ENCODE measurements around the gene IRS2. TPM values are rescaled to one million over a fixed set of nuclear protein-coding genes. Genes with fewer than 3 reads are reported as not detected.

The IRS2 gene
- total RNA-seq, 2 donors from 2014 or later, result 2.3 to 2.7 TPM

DNA sequence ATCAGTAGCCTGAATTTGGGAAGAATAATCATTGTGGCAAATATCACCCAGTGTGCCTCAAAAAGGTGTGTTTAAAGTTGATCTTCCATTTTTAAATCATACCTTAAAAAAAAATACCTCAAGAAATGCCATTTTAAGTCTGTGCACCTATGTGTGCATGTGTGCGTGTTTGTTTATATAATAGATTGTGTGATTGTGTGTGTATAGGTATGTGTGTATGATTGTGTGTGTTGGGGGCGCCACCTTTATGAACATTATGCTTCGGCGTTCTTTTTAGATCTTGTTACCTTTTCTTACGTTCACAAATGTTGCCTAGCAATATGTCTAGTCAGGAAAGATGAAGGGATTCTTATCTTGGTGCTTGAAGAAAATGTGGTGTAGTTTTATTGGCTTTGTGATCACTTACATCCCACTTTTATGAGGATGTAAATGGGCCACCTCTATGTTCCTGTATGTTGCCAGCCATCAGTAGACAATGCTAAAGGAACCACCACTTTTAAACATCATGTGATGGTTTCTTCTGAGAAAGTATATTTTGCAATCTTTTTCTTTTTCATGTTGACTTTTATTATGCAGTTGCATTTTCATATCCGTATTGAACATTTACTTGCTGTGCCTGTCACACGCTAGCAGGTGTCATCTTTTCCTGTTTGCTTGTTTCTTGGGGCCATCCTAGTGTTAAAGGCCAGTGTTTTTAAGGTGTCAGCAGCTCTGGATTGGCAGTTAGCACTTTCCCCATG lies 2.2 kb upstream of the IRS2 start:
- no peaks in the 10 kb centered on the region for H3K36me3 Mint-ChIP-seq (ENCODE audit: low read depth)
- ATAC-seq (replicated peaks), result no peak
- H3K4me3 Mint-ChIP-seq, result peak overlapping the region; percentile 43
- peaks cover 6% of the 10 kb centered on the region for H3K27me3 Mint-ChIP-seq
- peaks cover 16% of the 10 kb centered on the region for H3K4me1 Mint-ChIP-seq
- no peaks in the 10 kb centered on the region for H3K9me3 Mint-ChIP-seq
- H3K27ac Mint-ChIP-seq, result peak overlapping the region; percentile 8

DNA sequence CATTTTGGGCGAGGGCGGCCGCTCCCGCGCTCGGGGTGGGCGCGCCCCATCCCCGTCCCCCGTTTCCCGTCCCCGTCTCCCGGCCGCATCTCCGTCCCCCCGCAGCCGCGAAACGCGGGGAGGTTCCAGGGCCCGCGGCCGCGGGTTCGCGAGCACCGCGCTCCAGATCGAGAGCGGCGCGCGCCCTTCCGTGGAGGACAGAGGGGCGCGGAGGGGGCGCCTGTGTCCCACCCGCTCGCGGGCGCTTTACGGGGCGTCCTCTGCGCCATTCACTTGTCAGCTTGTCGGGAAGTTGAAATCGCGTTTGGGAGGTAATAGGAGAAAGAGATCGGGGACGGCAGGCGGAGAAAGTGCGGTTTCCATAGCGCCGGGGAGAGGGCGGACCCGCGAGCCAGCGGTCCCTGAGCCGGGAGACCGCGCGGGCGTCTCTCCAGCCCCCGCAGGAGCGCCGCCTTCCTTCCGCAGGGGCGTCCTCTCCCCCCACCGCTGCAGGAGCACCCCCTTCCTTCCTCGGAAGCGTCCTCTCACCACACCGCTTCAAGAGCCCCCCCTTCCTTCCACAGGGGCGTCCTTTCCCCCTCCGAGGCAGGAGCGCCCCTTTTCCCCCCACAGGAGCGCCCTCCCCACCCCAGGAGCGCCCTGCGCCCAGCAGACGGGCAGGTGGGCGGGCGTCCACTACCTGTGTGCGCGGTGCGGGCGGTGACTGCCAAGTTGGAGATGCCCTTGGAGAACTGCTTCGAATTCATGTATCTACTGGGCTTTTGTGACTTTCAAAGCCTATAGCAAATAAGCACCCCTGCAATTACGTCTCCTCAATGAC lies 962 bp upstream of the IRS2 start:
- Mint-ChIP-seq H3K27me3 (peaks cover 3% of the 10 kb centered on the region), H3K27ac (no peak overlapping the region), H3K36me3 (ENCODE audit: low read depth) (no peaks in the 10 kb centered on the region), H3K9me3 (no peaks in the 10 kb centered on the region), H3K4me3 (peak overlapping the region; percentile 42), H3K4me1 (peaks cover 16% of the 10 kb centered on the region)
- ATAC-seq (replicated peaks), result no peak

DNA sequence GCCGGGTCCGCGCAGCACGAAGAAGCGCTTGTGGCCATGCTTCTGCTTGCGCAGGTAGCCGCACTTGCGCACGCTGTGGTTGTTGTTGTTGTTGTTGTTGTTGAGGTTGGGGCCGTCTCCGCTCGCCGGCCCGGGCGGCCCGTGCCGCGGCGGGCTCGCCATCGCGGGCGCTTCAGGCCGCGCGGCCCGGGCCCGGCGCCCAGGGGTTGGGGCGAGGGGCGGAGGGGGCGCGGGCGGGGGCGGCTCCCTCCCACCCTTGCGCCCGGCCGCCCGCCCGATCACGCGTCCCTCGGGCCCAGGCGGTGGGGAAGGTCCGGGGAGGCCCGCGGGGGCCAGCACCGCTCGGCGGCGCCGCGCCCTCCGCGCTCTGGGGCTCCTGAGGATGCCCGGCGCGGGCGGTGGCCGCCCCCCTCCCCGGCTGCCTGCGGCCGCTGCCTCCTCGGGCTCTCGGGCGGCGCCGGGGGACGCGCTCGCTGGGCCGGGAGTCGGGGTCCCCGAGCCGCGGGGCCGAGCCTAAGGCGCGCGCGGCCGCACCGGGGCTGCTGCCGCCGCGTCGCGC lies 412 bp downstream of the IRS2 start:
- peaks cover 11% of the 10 kb centered on the region for H3K4me1 Mint-ChIP-seq
- peak overlapping the region; percentile 55 for H3K4me3 Mint-ChIP-seq
- no peaks in the 10 kb centered on the region for H3K27me3 Mint-ChIP-seq
- no peaks in the 10 kb centered on the region for H3K36me3 Mint-ChIP-seq (ENCODE audit: low read depth)
- no peaks in the 10 kb centered on the region for H3K9me3 Mint-ChIP-seq
- peak overlapping the region; percentile 46 for H3K27ac Mint-ChIP-seq
- peak; percentile 23 for ATAC-seq (replicated peaks)

DNA sequence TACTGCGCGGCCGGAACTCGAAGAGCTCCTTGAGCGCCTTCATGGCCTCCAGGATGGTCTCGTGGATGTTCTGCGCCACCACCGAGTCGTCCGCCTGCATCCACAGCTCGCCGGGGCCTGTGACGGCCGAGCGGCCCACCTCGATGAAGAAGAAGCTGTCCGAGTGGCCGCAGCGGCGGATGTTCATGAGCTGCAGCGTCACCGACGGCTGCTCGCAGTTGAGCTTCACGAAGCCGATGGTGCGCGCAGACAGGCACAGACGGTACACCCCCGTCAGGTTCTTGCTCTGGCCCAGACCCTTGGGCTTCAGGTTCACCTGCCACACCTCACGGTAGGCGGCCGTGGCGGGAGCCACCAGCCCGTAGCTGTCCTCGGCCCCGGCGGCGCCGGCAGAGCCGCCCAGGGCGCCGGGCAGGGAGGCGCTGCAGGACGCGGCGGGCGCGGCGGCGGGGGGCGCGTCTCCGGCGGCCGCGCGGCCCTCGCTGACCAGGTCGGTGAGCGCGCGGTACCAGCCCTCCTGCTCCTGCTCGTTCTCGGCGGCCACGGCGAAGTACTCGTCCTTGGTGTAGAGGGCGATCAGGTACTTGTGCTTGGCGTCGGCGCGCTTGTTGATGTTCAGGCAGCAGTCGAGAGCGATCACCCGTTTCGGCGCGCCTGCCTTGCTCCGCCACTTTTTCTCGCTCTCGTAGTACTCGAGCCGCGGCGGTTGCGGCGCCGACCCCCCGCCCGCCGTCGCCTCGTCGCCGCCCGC lies 1.1 kb downstream of the IRS2 start:
- Mint-ChIP-seq H3K27me3 (no peaks in the 10 kb centered on the region), H3K4me1 (peaks cover 12% of the 10 kb centered on the region), H3K27ac (no peak overlapping the region), H3K36me3 (ENCODE audit: low read depth) (no peaks in the 10 kb centered on the region), H3K9me3 (no peaks in the 10 kb centered on the region), H3K4me3 (peak overlapping the region; percentile 55)
- ATAC-seq (replicated peaks), result no peak

DNA sequence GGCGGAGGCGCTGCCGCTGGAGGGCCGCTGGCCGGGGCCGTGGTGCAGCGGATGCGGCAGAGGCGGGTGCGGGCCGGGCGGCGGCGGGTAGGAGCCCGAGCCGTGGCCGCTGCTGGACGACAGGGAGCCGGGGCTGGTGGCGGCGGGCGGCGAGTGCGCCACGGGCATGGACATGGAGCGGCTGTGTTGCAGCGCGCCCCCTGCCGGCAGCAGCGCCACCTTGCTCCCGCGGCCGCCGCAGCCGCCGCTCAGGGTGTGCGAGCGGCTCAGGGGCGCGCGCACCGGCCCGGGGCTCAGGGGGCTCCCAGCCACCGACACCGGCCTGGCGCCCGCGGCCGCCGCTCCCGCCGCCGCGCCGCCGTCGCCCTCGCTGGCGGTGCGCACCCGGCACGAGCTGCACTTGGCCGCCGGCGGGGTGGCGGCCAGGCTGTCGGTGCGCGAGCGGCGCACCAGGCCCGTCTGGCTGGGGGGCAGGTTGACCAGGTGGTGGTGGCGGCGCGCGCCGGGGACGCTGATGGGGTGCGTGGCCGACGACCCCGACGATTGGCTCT lies 1.7 kb downstream of the IRS2 start:
- Mint-ChIP-seq H3K9me3 (no peaks in the 10 kb centered on the region), H3K36me3 (ENCODE audit: low read depth) (no peaks in the 10 kb centered on the region), H3K4me3 (peak overlapping the region; percentile 55), H3K4me1 (peaks cover 18% of the 10 kb centered on the region), H3K27me3 (no peaks in the 10 kb centered on the region), H3K27ac (no peak overlapping the region)
- peak; percentile 37 for ATAC-seq (replicated peaks)

DNA sequence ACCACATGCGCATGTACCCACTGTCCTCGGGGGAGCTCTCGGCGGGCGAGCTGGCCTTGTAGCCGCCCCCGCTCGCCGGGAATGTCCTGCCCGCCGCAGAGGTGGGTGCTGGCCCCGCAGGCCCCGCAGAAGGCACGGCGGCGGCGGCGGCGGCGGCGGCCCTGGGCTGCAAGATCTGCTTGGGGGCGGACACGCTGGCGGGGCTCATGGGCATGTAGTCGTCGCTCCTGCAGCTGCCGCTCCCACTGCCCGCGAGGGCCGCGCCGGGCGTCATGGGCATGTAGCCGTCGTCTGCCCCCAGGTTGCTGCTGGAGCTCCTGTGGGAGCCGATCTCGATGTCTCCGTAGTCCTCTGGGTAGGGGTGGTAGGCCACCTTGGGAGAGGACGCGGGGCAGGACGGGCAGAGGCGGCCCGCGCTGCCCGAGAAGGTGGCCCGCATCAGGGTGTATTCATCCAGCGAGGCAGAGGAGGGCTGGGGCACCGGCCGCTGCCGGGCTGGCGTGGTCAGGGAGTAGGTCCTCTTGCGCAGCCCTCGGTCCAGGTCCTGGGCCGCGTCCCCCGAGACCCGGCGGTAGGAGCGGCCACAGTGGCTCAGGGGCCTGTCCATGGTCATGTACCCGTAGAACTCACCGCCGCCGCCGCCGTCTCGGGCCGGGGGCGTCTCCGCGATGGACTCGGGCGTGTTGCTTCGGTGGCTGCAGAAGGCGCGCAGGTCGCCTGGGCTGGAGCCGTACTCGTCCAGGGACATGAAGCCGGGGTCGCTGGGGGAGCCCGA lies 2.4 kb downstream of the IRS2 start:
- H3K36me3 Mint-ChIP-seq (ENCODE audit: low read depth), result no peaks in the 10 kb centered on the region
- H3K9me3 Mint-ChIP-seq, result no peaks in the 10 kb centered on the region
- no peaks in the 10 kb centered on the region for H3K27me3 Mint-ChIP-seq
- no peak for ATAC-seq (replicated peaks)
- no peak overlapping the region for H3K27ac Mint-ChIP-seq
- peaks cover 22% of the 10 kb centered on the region for H3K4me1 Mint-ChIP-seq
- no peak overlapping the region for H3K4me3 Mint-ChIP-seq

- Mint-ChIP-seq H3K4me1 (peaks cover 21% of the 10 kb centered on the region), H3K27ac (no peak overlapping the region), H3K9me3 (no peaks in the 10 kb centered on the region), H3K4me3 (no peak overlapping the region), H3K36me3 (ENCODE audit: low read depth) (no peaks in the 10 kb centered on the region), H3K27me3 (no peaks in the 10 kb centered on the region)
- ATAC-seq (replicated peaks), result no peak
Measured at GRCh38 chr13:109783447-109783814, 3.0 kb downstream of the IRS2 start.

DNA sequence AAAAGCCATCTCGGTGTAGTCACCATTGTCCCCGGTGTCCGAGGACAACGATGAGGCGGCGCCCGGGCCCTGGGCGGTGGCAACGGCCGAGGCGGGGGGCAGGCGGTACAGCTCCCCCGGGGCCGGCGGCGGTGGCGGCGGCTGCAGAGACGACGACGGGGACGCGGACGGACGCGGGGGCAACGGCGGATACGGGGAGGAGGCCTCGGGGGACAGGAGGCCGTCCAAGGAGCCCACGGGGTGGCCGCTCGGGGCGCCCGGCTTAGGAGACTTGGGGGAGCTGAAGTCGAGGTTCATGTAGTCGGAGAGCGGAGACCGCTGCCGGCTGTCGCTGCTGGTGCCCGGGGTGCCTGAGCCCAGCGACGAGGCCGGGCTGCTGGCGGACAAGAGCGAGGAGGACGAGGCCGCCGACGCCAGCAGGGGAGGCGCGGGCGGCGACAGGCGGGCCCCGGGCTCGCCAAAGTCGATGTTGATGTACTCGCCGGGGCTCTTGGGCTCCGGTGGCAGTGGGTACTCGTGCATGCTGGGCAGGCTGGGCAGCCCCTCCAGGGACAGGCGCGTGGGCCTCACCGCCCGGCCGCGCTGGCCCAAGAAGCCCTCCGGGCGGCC lies 3.5 kb downstream of the IRS2 start:
- no peak overlapping the region for H3K4me3 Mint-ChIP-seq
- no peaks in the 10 kb centered on the region for H3K36me3 Mint-ChIP-seq (ENCODE audit: low read depth)
- no peaks in the 10 kb centered on the region for H3K27me3 Mint-ChIP-seq
- no peak for ATAC-seq (replicated peaks)
- peaks cover 24% of the 10 kb centered on the region for H3K4me1 Mint-ChIP-seq
- H3K27ac Mint-ChIP-seq, result no peak overlapping the region
- no peaks in the 10 kb centered on the region for H3K9me3 Mint-ChIP-seq

- no peaks in the 10 kb centered on the region for H3K36me3 Mint-ChIP-seq (ENCODE audit: low read depth)
- no peaks in the 10 kb centered on the region for H3K27me3 Mint-ChIP-seq
- no peak overlapping the region for H3K27ac Mint-ChIP-seq
- ATAC-seq (replicated peaks), result no peak
- peaks cover 26% of the 10 kb centered on the region for H3K4me1 Mint-ChIP-seq
- no peak overlapping the region for H3K4me3 Mint-ChIP-seq
- no peaks in the 10 kb centered on the region for H3K9me3 Mint-ChIP-seq
Measured at GRCh38 chr13:109782066-109782822, 4.1 kb downstream of the IRS2 start.

DNA sequence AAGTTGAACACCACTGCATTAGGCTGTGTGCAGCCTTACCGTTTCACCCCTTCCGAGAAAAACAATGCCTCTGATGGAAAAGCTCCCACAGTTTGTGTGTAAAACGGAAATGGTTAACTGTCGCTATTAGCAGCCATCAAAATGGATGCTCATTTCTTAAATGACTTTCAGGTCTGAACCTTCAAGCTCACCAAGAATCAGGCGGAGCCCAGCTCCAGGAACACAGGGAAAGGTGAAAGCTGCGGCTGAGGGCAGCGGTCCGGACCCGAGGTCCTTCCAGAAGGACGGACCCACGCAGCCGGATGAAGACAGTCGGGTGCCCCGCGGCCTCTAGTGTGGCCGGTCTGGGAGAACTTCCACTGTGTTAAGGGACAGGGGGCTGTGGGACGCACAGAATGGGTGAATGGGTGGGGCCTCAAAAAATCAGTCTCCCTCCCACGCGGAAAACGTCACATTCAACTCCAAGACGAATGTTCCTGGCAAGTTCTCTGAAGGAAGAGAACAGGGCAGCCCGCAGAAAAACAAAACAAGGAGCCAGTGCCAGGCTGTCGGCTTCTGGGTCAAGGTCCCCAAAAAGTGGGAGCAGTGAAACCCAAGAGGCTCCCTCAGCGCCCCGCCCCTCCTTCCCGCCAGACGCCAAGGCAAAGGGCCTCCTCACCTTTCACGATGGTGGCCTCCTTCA lies 4.9 kb downstream of the IRS2 start:
- no peaks in the 10 kb centered on the region for H3K9me3 Mint-ChIP-seq
- no peak for ATAC-seq (replicated peaks)
- H3K27me3 Mint-ChIP-seq, result no peaks in the 10 kb centered on the region
- no peak overlapping the region for H3K27ac Mint-ChIP-seq
- H3K4me3 Mint-ChIP-seq, result peak overlapping the region; percentile 11
- peaks cover 33% of the 10 kb centered on the region for H3K4me1 Mint-ChIP-seq
- H3K36me3 Mint-ChIP-seq (ENCODE audit: low read depth), result no peaks in the 10 kb centered on the region

DNA sequence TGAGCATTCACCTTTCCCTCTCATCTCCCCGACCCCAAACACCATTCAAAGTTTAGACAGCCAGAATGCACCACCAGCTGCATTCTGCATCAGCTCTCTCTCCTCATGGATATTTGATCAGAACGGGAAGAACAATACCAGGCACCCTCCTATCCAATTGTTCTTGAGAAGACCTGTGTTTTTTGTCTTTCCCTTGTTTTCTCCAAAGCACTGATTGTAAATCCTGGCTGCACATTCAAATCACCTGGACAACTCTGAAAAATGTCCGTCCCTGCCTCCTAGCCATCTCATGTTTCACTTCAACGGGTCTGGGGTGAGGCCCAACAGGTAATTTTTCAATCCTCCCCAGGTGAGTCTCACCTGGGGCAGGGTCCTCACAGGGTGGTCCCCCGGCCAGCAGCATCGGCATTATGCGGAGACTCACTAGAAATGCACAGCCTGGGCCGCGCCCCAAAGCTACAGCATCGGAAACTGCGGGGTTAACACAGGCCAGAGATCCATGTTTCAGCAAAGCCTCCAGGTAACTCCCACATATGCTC lies 5.5 kb downstream of the IRS2 start:
- Mint-ChIP-seq H3K27ac (no peak overlapping the region), H3K4me1 (peaks cover 36% of the 10 kb centered on the region), H3K9me3 (no peaks in the 10 kb centered on the region), H3K27me3 (no peaks in the 10 kb centered on the region), H3K4me3 (peak overlapping the region; percentile 77), H3K36me3 (ENCODE audit: low read depth) (no peaks in the 10 kb centered on the region)
- no peak for ATAC-seq (replicated peaks)

GRCh38 chr13:109779876-109780510 lies 6.4 kb downstream of the IRS2 start:
- no peaks in the 10 kb centered on the region for H3K9me3 Mint-ChIP-seq
- peaks cover 36% of the 10 kb centered on the region for H3K4me1 Mint-ChIP-seq
- H3K27me3 Mint-ChIP-seq, result no peaks in the 10 kb centered on the region
- ATAC-seq (replicated peaks), result no peak
- H3K4me3 Mint-ChIP-seq, result peak overlapping the region; percentile 77
- peak overlapping the region; percentile 34 for H3K27ac Mint-ChIP-seq
- no peaks in the 10 kb centered on the region for H3K36me3 Mint-ChIP-seq (ENCODE audit: low read depth)

All from activated T-helper 17 cell treated with anti-CD3 and anti-CD28 coated beads, Interleukin-2, amount 50 U/mL, for 72 hours (primary cell).